Trophoblast cell (in vitro differentiated cells and primary cell): ENCODE measurements around the gene NDNF.

Source experiments
- DNase-seq, 2 donors: peaks; one replicate each; pipeline ENCODE4 v3.0.0-alpha.2; 2016
- H2AFZ ChIP-seq: 2 replicates; pipeline ENCODE4 v1.6.1; 2013; ENCODE audit warnings: low read length, moderate library complexity, mild to moderate bottlenecking; ENCODE audit not compliant: insufficient read depth, poor library complexity
- H2AK5ac ChIP-seq: 2 replicates; pipeline ENCODE4 v1.6.1; 2013; ENCODE audit warnings: mild to moderate bottlenecking, low read length
- H2BK120ac ChIP-seq: 2 replicates; pipeline ENCODE4 v1.6.1; 2013; ENCODE audit warnings: low read length, mild to moderate bottlenecking, moderate library complexity; ENCODE audit not compliant: insufficient read depth, poor library complexity
- H2BK12ac ChIP-seq: 2 replicates; pipeline ENCODE4 v1.6.1; 2013; ENCODE audit warnings: mild to moderate bottlenecking, low read length, moderate library complexity
- H2BK5ac ChIP-seq: 2 replicates; pipeline ENCODE4 v1.6.1; 2013; ENCODE audit warnings: low read length, low read depth, moderate library complexity, mild to moderate bottlenecking; ENCODE audit not compliant: poor library complexity
- H3K14ac ChIP-seq: 2 replicates; pipeline ENCODE4 v1.6.1; 2013; ENCODE audit warnings: mild to moderate bottlenecking, low read length
- H3K18ac ChIP-seq: 2 replicates; pipeline ENCODE4 v1.6.1; 2013; ENCODE audit warnings: mild to moderate bottlenecking, low read length
- H3K23ac ChIP-seq: 2 replicates; pipeline ENCODE4 v1.6.1; 2013; ENCODE audit warnings: low read length
- H3K27ac ChIP-seq: 2 replicates; pipeline ENCODE4 v1.5.1; 2013; ENCODE audit warnings: low read depth, mild to moderate bottlenecking, inconsistent platforms, low read length, moderate library complexity
- H3K27me3 ChIP-seq: 2 replicates; pipeline ENCODE4 v1.6.1; 2013; ENCODE audit warnings: inconsistent platforms, mild to moderate bottlenecking, low read length, moderate library complexity; ENCODE audit not compliant: insufficient read depth
- H3K36me3 ChIP-seq, 2 experiments: 1 replicate in 1 of 2; 2 replicates in 1 of 2; pipeline ENCODE4 v1.6.1; 2013; ENCODE audit warnings: low read length in 2 of 2, mild to moderate bottlenecking in 2 of 2, moderate library complexity in 1 of 2; ENCODE audit not compliant: insufficient read depth in 2 of 2, control insufficient read depth in 1 of 2
- H3K4ac ChIP-seq: 2 replicates; pipeline ENCODE4 v1.6.1; 2013; ENCODE audit warnings: low read depth, mild to moderate bottlenecking, low read length, moderate library complexity
- H3K4me1 ChIP-seq, 2 experiments: 1 replicate in 1 of 2; 2 replicates in 1 of 2; pipeline ENCODE4 v1.6.1; 2013; ENCODE audit warnings: low read length in 2 of 2, mild to moderate bottlenecking in 2 of 2, moderate library complexity in 1 of 2; ENCODE audit not compliant: insufficient read depth in 2 of 2, control insufficient read depth in 1 of 2
- H3K4me2 ChIP-seq: 2 replicates; pipeline ENCODE4 v1.6.1; 2013; ENCODE audit warnings: inconsistent platforms, mild to moderate bottlenecking, low read length, moderate library complexity
- H3K4me3 ChIP-seq: 2 replicates; pipeline ENCODE4 v1.5.1; 2013; ENCODE audit warnings: mild to moderate bottlenecking, low read depth, low read length, inconsistent platforms
- H3K79me1 ChIP-seq: one replicate; pipeline ENCODE4 v1.6.1; 2013; ENCODE audit warnings: low read length
- H3K79me2 ChIP-seq: 2 replicates; pipeline ENCODE4 v1.6.1; 2013; ENCODE audit warnings: low read length, mild to moderate bottlenecking; ENCODE audit not compliant: control insufficient read depth, insufficient read depth, poor library complexity
- H3K9ac ChIP-seq: 2 replicates; pipeline ENCODE4 v1.6.1; 2013; ENCODE audit warnings: mild to moderate bottlenecking, low read length
- H3K9me3 ChIP-seq: 2 replicates; pipeline ENCODE4 v1.6.1; 2013; ENCODE audit warnings: low read depth, mild to moderate bottlenecking, control low read depth, inconsistent platforms, low read length; ENCODE audit not compliant: insufficient read depth
- H4K12ac ChIP-seq: 2 replicates; pipeline ENCODE4 v1.6.1; 2013; ENCODE audit warnings: low read depth, mild to moderate bottlenecking, low read length, moderate library complexity
- H4K8ac ChIP-seq: 2 replicates; pipeline ENCODE4 v1.6.1; 2013; ENCODE audit warnings: low read depth, mild to moderate bottlenecking, low read length, moderate library complexity
- H4K91ac ChIP-seq: one replicate; pipeline ENCODE4 v1.6.1; 2013; ENCODE audit warnings: low read depth, mild to moderate bottlenecking, low read length, moderate library complexity
- WGBS: extraction: QIAGEN DNeasy Blood & Tissue Kit; methylation state at CpG from one replicate; pipeline ENCODE4 v1.1.7; 2013; ENCODE audit warnings: missing lambda C conversion rate; ENCODE audit not compliant: insufficient read length, insufficient coverage; ENCODE audit errors: extremely low coverage; 5-methylcytosine and 5-hydroxymethylcytosine counted together

NDNF gene

GRCh38 chr4:121056066-121056465 is 16.3 kb downstream of the NDNF start:
- Histone ChIP-seq H3K18ac (no peak overlapping the region), H2AFZ (no peak overlapping the region), H2AK5ac (no peak overlapping the region), H2BK120ac (no peak overlapping the region), H3K4ac (no peak overlapping the region), H3K23ac (no peak overlapping the region), H3K27ac (no peak overlapping the region), H3K4me1 (no peaks in the 10 kb centered on the region), H3K9ac (no peak overlapping the region), H4K8ac (no peak overlapping the region), H2BK5ac (no peak overlapping the region), H3K36me3 (no peaks in the 10 kb centered on the region), H3K9me3 (no peaks in the 10 kb centered on the region), H3K27me3 (no peaks in the 10 kb centered on the region), H2BK12ac (no peak overlapping the region), H3K14ac (no peak overlapping the region), H3K4me2 (no peak overlapping the region), H4K91ac (no peak overlapping the region), H3K4me3 (no peak overlapping the region), H4K12ac (no peak overlapping the region), H3K79me2 (no peaks in the 10 kb centered on the region), H3K79me1 (no peaks in the 10 kb centered on the region)
- no CpG with 5 or more reads among the region's 3 CpGs for WGBS
- no peak for DNase-seq

GRCh38 chr4:121054373-121054772 is 18.0 kb downstream of the NDNF start:
- Histone ChIP-seq H4K12ac (no peak overlapping the region), H4K8ac (no peak overlapping the region), H3K4me1 (no peaks in the 10 kb centered on the region), H3K36me3 (no peaks in the 10 kb centered on the region), H3K9ac (no peak overlapping the region), H3K79me1 (no peaks in the 10 kb centered on the region), H4K91ac (no peak overlapping the region), H3K79me2 (no peaks in the 10 kb centered on the region), H3K18ac (no peak overlapping the region), H3K9me3 (no peaks in the 10 kb centered on the region), H2BK12ac (no peak overlapping the region), H3K23ac (no peak overlapping the region), H2BK120ac (no peak overlapping the region), H3K27me3 (no peaks in the 10 kb centered on the region), H3K4me3 (no peak overlapping the region), H3K4me2 (no peak overlapping the region), H2AK5ac (no peak overlapping the region), H3K14ac (no peak overlapping the region), H3K27ac (no peak overlapping the region), H2AFZ (no peak overlapping the region), H3K4ac (no peak overlapping the region), H2BK5ac (no peak overlapping the region)
- no peak for DNase-seq

GRCh38 chr4:121053601-121054143 is 18.7 kb downstream of the NDNF start:
- WGBS: no CpG with 5 or more reads among the region's 3 CpGs
- H3K27ac ChIP-seq: no peak overlapping the region
- H3K4me1 ChIP-seq: no peaks in the 10 kb centered on the region
- H3K14ac ChIP-seq: no peak overlapping the region
- no peak overlapping the region for H2BK12ac ChIP-seq
- no peaks in the 10 kb centered on the region for H3K9me3 ChIP-seq
- H3K79me2 ChIP-seq: no peaks in the 10 kb centered on the region
- no peak overlapping the region for H3K4ac ChIP-seq
- no peak overlapping the region for H3K23ac ChIP-seq
- H3K79me1 ChIP-seq: no peaks in the 10 kb centered on the region
- H4K91ac ChIP-seq: no peak overlapping the region
- no peak overlapping the region for H2AFZ ChIP-seq
- H3K27me3 ChIP-seq: no peaks in the 10 kb centered on the region
- no peak overlapping the region for H3K18ac ChIP-seq
- H4K12ac ChIP-seq: no peak overlapping the region
- no peak for DNase-seq
- H2BK120ac ChIP-seq: no peak overlapping the region
- H3K36me3 ChIP-seq: no peaks in the 10 kb centered on the region
- H3K4me2 ChIP-seq: no peak overlapping the region
- no peak overlapping the region for H2AK5ac ChIP-seq
- no peak overlapping the region for H3K9ac ChIP-seq
- no peak overlapping the region for H4K8ac ChIP-seq
- no peak overlapping the region for H2BK5ac ChIP-seq
- H3K4me3 ChIP-seq: no peak overlapping the region

- H3K36me3 ChIP-seq: no peaks in the 10 kb centered on the region
- H3K23ac ChIP-seq: no peak overlapping the region
- no peak overlapping the region for H3K14ac ChIP-seq
- no peak overlapping the region for H2BK5ac ChIP-seq
- no peaks in the 10 kb centered on the region for H3K4me1 ChIP-seq
- H3K4ac ChIP-seq: no peak overlapping the region
- DNase-seq: no peak
- no peak overlapping the region for H3K9ac ChIP-seq
- H2BK120ac ChIP-seq: no peak overlapping the region
- no peak overlapping the region for H3K4me3 ChIP-seq
- no peak overlapping the region for H4K12ac ChIP-seq
- H3K27ac ChIP-seq: no peak overlapping the region
- no peak overlapping the region for H4K91ac ChIP-seq
- no peaks in the 10 kb centered on the region for H3K9me3 ChIP-seq
- H2AFZ ChIP-seq: no peak overlapping the region
- no peaks in the 10 kb centered on the region for H3K27me3 ChIP-seq
- no peak overlapping the region for H3K18ac ChIP-seq
- H2BK12ac ChIP-seq: no peak overlapping the region
- no peaks in the 10 kb centered on the region for H3K79me1 ChIP-seq
- H4K8ac ChIP-seq: no peak overlapping the region
- H2AK5ac ChIP-seq: no peak overlapping the region
- H3K79me2 ChIP-seq: no peaks in the 10 kb centered on the region
- H3K4me2 ChIP-seq: no peak overlapping the region
These were observed 22.0 kb downstream of the NDNF start for GRCh38 chr4:121050300-121050699.
